Measurements from ENCODE around the gene SLC7A8. TPM values are rescaled to one million over a fixed set of nuclear protein-coding genes. Genes with fewer than 3 reads are reported as not detected.

Gene SLC7A8
- total RNA-seq, 1 experiment from 2014 or later, result not detected

- intact Hi-C loops (cut with micrococcal nuclease; ENCODE audit: unreplicated experiment), result no loop called here
Observed at GRCh38 chr14:23140371-23140770, 43.1 kb downstream of the SLC7A8 start.

GRCh38 chr14:23139874-23140273, 43.6 kb downstream of the SLC7A8 start:
- TF ChIP-seq CTCF (IDR thresholded peaks at IDR 0.05; ENCODE audit: unreplicated experiment), result no peak
- no peak overlapping the region for H3K27ac Mint-ChIP-seq (ENCODE audit: unreplicated experiment)
- DNase-seq, result no peak
- no TSS peak for BruUV-seq (replicated peaks)
- H3K4me1 Mint-ChIP-seq (ENCODE audit: low read depth, unreplicated experiment), result no peaks in the 10 kb centered on the region
- H3K36me3 Mint-ChIP-seq (ENCODE audit: insufficient read depth, unreplicated experiment), result no peaks in the 10 kb centered on the region
- intact Hi-C loops (cut with micrococcal nuclease; ENCODE audit: unreplicated experiment), result no loop called here
- H3K4me3 Mint-ChIP-seq (ENCODE audit: low read depth, unreplicated experiment), result no peak overlapping the region
- H3K27me3 Mint-ChIP-seq (ENCODE audit: unreplicated experiment), result peaks cover 88% of the 10 kb centered on the region
- CTCF ChIA-PET, result no interaction called here
- H3K9me3 Mint-ChIP-seq (ENCODE audit: low read depth, unreplicated experiment), result no peaks in the 10 kb centered on the region

More at GRCh38 chr14:23140371-23140770, 43.1 kb downstream of the SLC7A8 start:
- no peak overlapping the region for H3K4me3 Mint-ChIP-seq (ENCODE audit: low read depth, unreplicated experiment)
- no peak overlapping the region for H3K27ac Mint-ChIP-seq (ENCODE audit: unreplicated experiment)
- TF ChIP-seq CTCF (IDR thresholded peaks at IDR 0.05; ENCODE audit: unreplicated experiment), result no peak
- CTCF ChIA-PET, result no interaction called here
- BruUV-seq (replicated peaks), result no TSS peak
- no peaks in the 10 kb centered on the region for H3K4me1 Mint-ChIP-seq (ENCODE audit: low read depth, unreplicated experiment)
- DNase-seq, result no peak
- H3K36me3 Mint-ChIP-seq (ENCODE audit: insufficient read depth, unreplicated experiment), result no peaks in the 10 kb centered on the region
- peaks cover 92% of the 10 kb centered on the region for H3K27me3 Mint-ChIP-seq (ENCODE audit: unreplicated experiment)
- H3K9me3 Mint-ChIP-seq (ENCODE audit: low read depth, unreplicated experiment), result no peaks in the 10 kb centered on the region

GRCh38 chr14:23137813-23138535, 45.5 kb downstream of the SLC7A8 start:
- no peak for TF ChIP-seq CTCF (IDR thresholded peaks at IDR 0.05; ENCODE audit: unreplicated experiment)
- Mint-ChIP-seq H3K27me3 (ENCODE audit: unreplicated experiment) (peaks cover 72% of the 10 kb centered on the region), H3K27ac (ENCODE audit: unreplicated experiment) (no peak overlapping the region), H3K9me3 (ENCODE audit: low read depth, unreplicated experiment) (no peaks in the 10 kb centered on the region), H3K36me3 (ENCODE audit: insufficient read depth, unreplicated experiment) (no peaks in the 10 kb centered on the region), H3K4me3 (ENCODE audit: low read depth, unreplicated experiment) (no peak overlapping the region), H3K4me1 (ENCODE audit: low read depth, unreplicated experiment) (no peaks in the 10 kb centered on the region)
- CTCF ChIA-PET, result interaction anchor here (0.6 to 1.2 kb wide), 2 partner anchors 17 to 62 kb away, joined by 4 to 6 read pairs; no protein-coding TSS in a partner anchor
- intact Hi-C loops (cut with micrococcal nuclease; ENCODE audit: unreplicated experiment), result no loop called here
- DNase-seq, result no peak
- BruUV-seq (replicated peaks), result no TSS peak

- Mint-ChIP-seq H3K27me3 (ENCODE audit: unreplicated experiment) (peaks cover 65% of the 10 kb centered on the region), H3K27ac (ENCODE audit: unreplicated experiment) (no peak overlapping the region), H3K36me3 (ENCODE audit: insufficient read depth, unreplicated experiment) (no peaks in the 10 kb centered on the region), H3K4me3 (ENCODE audit: low read depth, unreplicated experiment) (no peak overlapping the region), H3K9me3 (ENCODE audit: low read depth, unreplicated experiment) (no peaks in the 10 kb centered on the region), H3K4me1 (ENCODE audit: low read depth, unreplicated experiment) (no peaks in the 10 kb centered on the region)
- CTCF ChIA-PET, result interaction anchor here (1.2 kb wide), 1 partner anchor 17 kb away, joined by 4 read pairs; no protein-coding TSS in a partner anchor
- DNase-seq, result no peak
- intact Hi-C loops (cut with micrococcal nuclease; ENCODE audit: unreplicated experiment), result no loop called here
- TF ChIP-seq CTCF (IDR thresholded peaks at IDR 0.05; ENCODE audit: unreplicated experiment), result no peak
- BruUV-seq (replicated peaks), result no TSS peak
Observed at GRCh38 chr14:23137192-23137812, 46.2 kb downstream of the SLC7A8 start.

Measured in Calu3 (cell line).